ENCODE results near the gene CSMD2.
A peak's percentile ranks its signal among the peaks of the same experiment; 100 is the strongest.

CSMD2 gene

GRCh38 chr1:33723251-33723650, 441.8 kb downstream of the CSMD2 start:
- no peaks in the 10 kb centered on the region for H3K36me3 ChIP-seq
- H3K9me3 ChIP-seq, result no peaks in the 10 kb centered on the region
- peaks cover 24% of the 10 kb centered on the region for H3K4me1 ChIP-seq
- H3K27ac ChIP-seq, result no peak overlapping the region
- no peak overlapping the region for H3K4me2 ChIP-seq
- no peak overlapping the region for H3K4me3 ChIP-seq
- no peaks in the 10 kb centered on the region for H3K27me3 ChIP-seq
- H4K20me1 ChIP-seq, result no peaks in the 10 kb centered on the region
- TF ChIP-seq Cebpa-rat (IDR thresholded peaks at IDR 0.05), result no peak
- H3K9ac ChIP-seq, result no peak overlapping the region

GRCh38 chr1:33721301-33721815, 443.7 kb downstream of the CSMD2 start:
- no peaks in the 10 kb centered on the region for H4K20me1 ChIP-seq
- no peak overlapping the region for H3K9ac ChIP-seq

GRCh38 chr1:33719771-33720670, 445.0 kb downstream of the CSMD2 start:
- no peak overlapping the region for H3K4me2 ChIP-seq
- no peaks in the 10 kb centered on the region for H3K9me3 ChIP-seq
- no peaks in the 10 kb centered on the region for H3K27me3 ChIP-seq
- TF ChIP-seq Cebpa-rat (IDR thresholded peaks at IDR 0.05), result no peak
- no peaks in the 10 kb centered on the region for H3K36me3 ChIP-seq
- H3K4me1 ChIP-seq, result peaks cover 17% of the 10 kb centered on the region
- H3K27ac ChIP-seq, result no peak overlapping the region
- H4K20me1 ChIP-seq, result no peaks in the 10 kb centered on the region
- no peak overlapping the region for H3K9ac ChIP-seq
- H3K4me3 ChIP-seq, result no peak overlapping the region

More at GRCh38 chr1:33721301-33721815, 443.7 kb downstream of the CSMD2 start:
- H3K27me3 ChIP-seq, result no peaks in the 10 kb centered on the region
- peaks cover 17% of the 10 kb centered on the region for H3K4me1 ChIP-seq
- H3K9me3 ChIP-seq, result no peaks in the 10 kb centered on the region
- H3K4me2 ChIP-seq, result peak overlapping the region; percentile 23; the same call in 1 of the 2 replicates
- H3K27ac ChIP-seq, result no peak overlapping the region
- TF ChIP-seq Cebpa-rat (IDR thresholded peaks at IDR 0.05), result no peak
- H3K36me3 ChIP-seq, result no peaks in the 10 kb centered on the region
- H3K4me3 ChIP-seq, result no peak overlapping the region

- Histone ChIP-seq H3K4me3 (no peak overlapping the region), H3K4me1 (peaks cover 17% of the 10 kb centered on the region), H3K9me3 (no peaks in the 10 kb centered on the region), H3K36me3 (no peaks in the 10 kb centered on the region), H3K4me2 (peak overlapping the region; percentile 39), H3K27me3 (no peaks in the 10 kb centered on the region), H3K27ac (no peak overlapping the region), H3K9ac (no peak overlapping the region), H4K20me1 (no peaks in the 10 kb centered on the region)
- TF ChIP-seq Cebpa-rat (IDR thresholded peaks at IDR 0.05), result no peak
Measured at GRCh38 chr1:33719326-33719725, 445.7 kb downstream of the CSMD2 start.

- peaks cover 17% of the 10 kb centered on the region for H3K4me1 ChIP-seq
- H3K36me3 ChIP-seq, result no peaks in the 10 kb centered on the region
- H3K9me3 ChIP-seq, result no peaks in the 10 kb centered on the region
- H3K27me3 ChIP-seq, result no peaks in the 10 kb centered on the region
- H3K27ac ChIP-seq, result no peak overlapping the region
- no peak overlapping the region for H3K4me2 ChIP-seq
- no peak overlapping the region for H3K4me3 ChIP-seq
- no peak overlapping the region for H3K9ac ChIP-seq
- no peaks in the 10 kb centered on the region for H4K20me1 ChIP-seq
- TF ChIP-seq Cebpa-rat (IDR thresholded peaks at IDR 0.05), result no peak
Measured at GRCh38 chr1:33718186-33718585, 446.8 kb downstream of the CSMD2 start.

GRCh38 chr1:33716976-33717688, 447.9 kb downstream of the CSMD2 start:
- H3K4me1 ChIP-seq, result peaks cover 17% of the 10 kb centered on the region
- no peak overlapping the region for H3K4me3 ChIP-seq
- no peak overlapping the region for H3K9ac ChIP-seq
- H3K4me2 ChIP-seq, result no peak overlapping the region
- no peaks in the 10 kb centered on the region for H3K9me3 ChIP-seq
- no peaks in the 10 kb centered on the region for H3K36me3 ChIP-seq
- no peak for TF ChIP-seq Cebpa-rat (IDR thresholded peaks at IDR 0.05)
- no peaks in the 10 kb centered on the region for H4K20me1 ChIP-seq
- no peak overlapping the region for H3K27ac ChIP-seq
- no peaks in the 10 kb centered on the region for H3K27me3 ChIP-seq

- peaks cover 24% of the 10 kb centered on the region for H3K4me1 ChIP-seq
- no peaks in the 10 kb centered on the region for H3K27me3 ChIP-seq
- no peaks in the 10 kb centered on the region for H3K9me3 ChIP-seq
- no peak overlapping the region for H3K9ac ChIP-seq
- H3K27ac ChIP-seq, result no peak overlapping the region
- TF ChIP-seq Cebpa-rat (IDR thresholded peaks at IDR 0.05), result no peak
- no peaks in the 10 kb centered on the region for H4K20me1 ChIP-seq
- no peaks in the 10 kb centered on the region for H3K36me3 ChIP-seq
- no peak overlapping the region for H3K4me2 ChIP-seq
- H3K4me3 ChIP-seq, result no peak overlapping the region
Measured at GRCh38 chr1:33715195-33715811, 449.7 kb downstream of the CSMD2 start.

- H3K27ac ChIP-seq, result no peak overlapping the region
- H3K9me3 ChIP-seq, result no peaks in the 10 kb centered on the region
- no peak overlapping the region for H3K9ac ChIP-seq
- H3K4me3 ChIP-seq, result no peak overlapping the region
- H3K36me3 ChIP-seq, result no peaks in the 10 kb centered on the region
- H3K4me1 ChIP-seq, result peaks cover 27% of the 10 kb centered on the region
- H4K20me1 ChIP-seq, result no peaks in the 10 kb centered on the region
- no peak for TF ChIP-seq Cebpa-rat (IDR thresholded peaks at IDR 0.05)
- no peak overlapping the region for H3K4me2 ChIP-seq
- H3K27me3 ChIP-seq, result no peaks in the 10 kb centered on the region
Measured at GRCh38 chr1:33714421-33714820, 450.6 kb downstream of the CSMD2 start.

- Histone ChIP-seq H3K9ac (no peak overlapping the region), H3K4me2 (no peak overlapping the region), H3K27me3 (no peaks in the 10 kb centered on the region), H3K27ac (no peak overlapping the region), H4K20me1 (no peaks in the 10 kb centered on the region), H3K9me3 (no peaks in the 10 kb centered on the region), H3K36me3 (no peaks in the 10 kb centered on the region), H3K4me3 (no peak overlapping the region), H3K4me1 (peaks cover 18% of the 10 kb centered on the region)
- TF ChIP-seq Cebpa-rat (IDR thresholded peaks at IDR 0.05), result no peak
Measured at GRCh38 chr1:33713058-33713877, 451.8 kb downstream of the CSMD2 start.
